22Rv1 (cell line): ENCODE measurements around the gene MYH10.

Experiments
- CTCF ChIP-seq: fragments of 450-650 bp; IDR thresholded peaks from 2 replicates; pipeline ENCODE4 v1.5.1; 2017; ENCODE audit warnings: mild to moderate bottlenecking
- ZFX ChIP-seq: fragments of 450-650 bp; IDR thresholded peaks from 2 replicates; pipeline ENCODE4 v1.6.1; 2017; ENCODE audit warnings: antibody characterized with exemption, borderline replicate concordance

GRCh38 chr17:8647956-8648355, 17.4 kb upstream of the MYH10 start:
- TF ChIP-seq CTCF, result no peak
- TF ChIP-seq ZFX, result no peak
